Liver (tissue), 3 donors: ENCODE measurements around the gene CDC20.

Source experiments
- CTCF ChIP-seq: fragments of 150-350 bp; IDR thresholded peaks from 2 replicates; pipeline ENCODE4 v1.5.1; 2017; ENCODE audit warnings: improper control_type of control experiment, low read depth, low read length; ENCODE audit not compliant: missing input control
- GABPA ChIP-seq, 2 donors: IDR thresholded peaks in 1 of 2; conservative IDR thresholded peaks in 1 of 2; 2 replicates each; pipeline ENCODE4 v1.6.1; 2016; ENCODE audit warnings: antibody characterized with exemption in 2 of 2, mild to moderate bottlenecking in 1 of 2, moderate library complexity in 1 of 2
- JUND ChIP-seq, 2 donors: IDR thresholded peaks; 2 replicates each; pipeline ENCODE4 v1.6.1; 2016; ENCODE audit warnings: antibody characterized with exemption in 2 of 2
- NR2F2 ChIP-seq: IDR thresholded peaks from 2 replicates; pipeline ENCODE4 v1.6.1; 2016; ENCODE audit warnings: antibody characterized with exemption
- RAD21 ChIP-seq, 2 donors: IDR thresholded peaks; 2 replicates each; pipeline ENCODE4 v1.6.1; 2016; ENCODE audit warnings: antibody characterized with exemption in 2 of 2, mild to moderate bottlenecking in 2 of 2
- SP1 ChIP-seq: IDR thresholded peaks from 2 replicates; pipeline ENCODE4 v1.6.1; 2018; ENCODE audit warnings: antibody characterized with exemption, mild to moderate bottlenecking
- donor health status: healthy.
- donor health status: healthy.

- no peak for TF ChIP-seq CTCF
- TF ChIP-seq JUND (IDR thresholded peaks at IDR 0.05), result no peak
- TF ChIP-seq GABPA (IDR thresholded peaks at IDR 0.05 in 1 of 2, conservative IDR thresholded peaks at IDR 0.05 in 1 of 2), result no peak
- no peak for TF ChIP-seq SP1
- no peak for TF ChIP-seq RAD21 (IDR thresholded peaks at IDR 0.05)
- TF ChIP-seq NR2F2, result no peak
Observed at GRCh38 chr1:43402089-43402865, 43.5 kb downstream of the CDC20 start.
